Right lobe of liver (tissue), 4 donors: ENCODE data around the gene LIPI.

Source experiments
- CTCF ChIP-seq, 4 donors: fragments of 200-600 bp in 3 of 4; fragments of 450-650 bp in 1 of 4; IDR thresholded peaks; one replicate each; pipeline versions ENCODE4 v1.5.1 to v1.8.0; 2016 to 2022; ENCODE audit warnings: antibody characterized with exemption in 4 of 4, mild to moderate bottlenecking in 2 of 4
- POLR2A ChIP-seq: fragments of 450-650 bp; IDR thresholded peaks from one replicate; pipeline ENCODE4 v1.6.1; 2017; ENCODE audit warnings: antibody characterized with exemption, mild to moderate bottlenecking
- donor health status: DM: no; HTN: no; CAD: no.
- donor health status: DM: no; HTN: no; CAD: no.
- donor health status: DM: no; HTN: yes; CAD: no.

- TF ChIP-seq CTCF (IDR thresholded peaks at IDR 0.05) (no peak), POLR2A (no peak)
Measured at GRCh38 chr21:14084068-14084501, 126.7 kb downstream of the LIPI start.
